Uterus (tissue), 2 donors: Measurements from ENCODE around the gene TRABD2B.

Experiments
- POLR2A ChIP-seq, 2 donors: fragments of 450-650 bp; IDR thresholded peaks; one replicate each; pipeline ENCODE4 v1.6.1; 2016; ENCODE audit warnings: antibody characterized with exemption in 2 of 2, mild to moderate bottlenecking in 1 of 2, moderate library complexity in 1 of 2
- TF ChIP-seq, protein P1 (sequence below), 4 experiments: fragments of 200-600 bp in 2 of 4; fragments of 450-650 bp in 2 of 4; sonication (generic) in 2 of 4; IDR thresholded peaks; one replicate each; pipeline ENCODE4 v1.5.1; 2016 to 2019; ENCODE audit warnings: antibody characterized with exemption in 4 of 4, mild to moderate bottlenecking in 2 of 4, moderate library complexity in 1 of 4

DNA sequence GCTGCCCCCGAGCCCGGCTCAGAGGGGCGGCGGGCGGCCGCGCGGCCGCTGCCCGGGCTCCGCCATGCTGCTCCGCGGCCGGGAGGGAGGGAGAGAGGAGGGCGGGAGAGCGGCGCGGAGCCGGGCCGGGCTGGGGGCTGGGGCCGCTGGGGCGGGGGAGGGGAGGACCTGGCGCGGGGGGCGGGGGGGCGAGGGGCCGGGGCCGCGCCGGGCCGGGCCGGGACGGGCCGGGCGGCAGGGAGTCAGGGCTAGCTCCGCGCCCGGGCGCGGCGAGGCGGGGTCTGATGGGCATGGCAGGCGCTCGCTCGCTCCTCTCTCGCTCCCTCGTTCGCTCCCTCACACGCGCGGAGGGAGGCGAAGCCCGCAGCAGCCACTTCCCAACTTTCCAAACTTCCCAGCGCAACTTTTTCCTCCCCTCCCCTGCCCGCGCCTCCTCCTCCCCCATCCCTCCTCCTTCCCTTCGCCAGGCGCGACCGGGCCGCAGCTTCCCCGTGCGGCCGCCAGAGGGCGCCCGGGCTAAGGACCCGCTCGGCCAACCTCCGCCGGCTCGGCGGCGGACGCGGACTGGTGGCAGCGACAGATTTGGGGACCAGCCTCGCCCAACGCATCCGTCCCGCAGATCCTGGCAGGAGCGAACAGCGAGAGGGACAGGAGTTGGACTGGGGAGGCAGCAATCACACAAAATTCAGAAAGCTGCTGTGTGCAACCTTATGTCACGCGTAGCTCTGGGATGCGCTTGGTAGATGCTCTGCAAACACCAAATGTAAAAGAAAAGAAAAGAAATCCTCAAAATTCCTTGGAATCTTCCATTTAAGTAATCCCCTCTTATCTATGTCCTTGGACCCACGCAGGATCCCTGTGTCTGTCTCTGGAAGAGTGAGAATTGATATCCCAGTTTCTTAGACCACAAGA is at the start of gene TRABD2B:
- TF ChIP-seq, protein P1, sequence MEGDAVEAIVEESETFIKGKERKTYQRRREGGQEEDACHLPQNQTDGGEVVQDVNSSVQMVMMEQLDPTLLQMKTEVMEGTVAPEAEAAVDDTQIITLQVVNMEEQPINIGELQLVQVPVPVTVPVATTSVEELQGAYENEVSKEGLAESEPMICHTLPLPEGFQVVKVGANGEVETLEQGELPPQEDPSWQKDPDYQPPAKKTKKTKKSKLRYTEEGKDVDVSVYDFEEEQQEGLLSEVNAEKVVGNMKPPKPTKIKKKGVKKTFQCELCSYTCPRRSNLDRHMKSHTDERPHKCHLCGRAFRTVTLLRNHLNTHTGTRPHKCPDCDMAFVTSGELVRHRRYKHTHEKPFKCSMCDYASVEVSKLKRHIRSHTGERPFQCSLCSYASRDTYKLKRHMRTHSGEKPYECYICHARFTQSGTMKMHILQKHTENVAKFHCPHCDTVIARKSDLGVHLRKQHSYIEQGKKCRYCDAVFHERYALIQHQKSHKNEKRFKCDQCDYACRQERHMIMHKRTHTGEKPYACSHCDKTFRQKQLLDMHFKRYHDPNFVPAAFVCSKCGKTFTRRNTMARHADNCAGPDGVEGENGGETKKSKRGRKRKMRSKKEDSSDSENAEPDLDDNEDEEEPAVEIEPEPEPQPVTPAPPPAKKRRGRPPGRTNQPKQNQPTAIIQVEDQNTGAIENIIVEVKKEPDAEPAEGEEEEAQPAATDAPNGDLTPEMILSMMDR (IDR thresholded peaks at IDR 0.05) = peak; percentile 80 to 96 (median 93)
- TF ChIP-seq POLR2A (IDR thresholded peaks at IDR 0.05) = peak in 1 of 2 donors; percentile 17
